RWPE1 (cell line): ENCODE data around the gene SAMD15.

Source experiments
- CTCF ChIA-PET: fragments of 350-600 bp; sonication (Branson Sonifier 250); formaldehyde crosslinking; extraction: SDS; loops from one replicate; lab custom pipeline; 2021; lab: Yijun Ruan, JAX
- POLR2A ChIA-PET: fragments of 400-600 bp; formaldehyde crosslinking; extraction: SDS; loops from one replicate; lab custom pipeline; 2020; ENCODE audit warnings: antibody characterized with exemption; ENCODE audit not compliant: low non-redundant PET; lab: Yijun Ruan, JAX
- DNase-seq: peaks from one replicate; pipeline ENCODE4 v3.0.0; 2012; ENCODE audit warnings: low spot score
- H3K27ac ChIP-seq: fragments of 450-650 bp; 2 replicates; pipeline ENCODE4 v1.5.1; 2017
- CTCF ChIP-seq: fragments of 450-650 bp; conservative IDR thresholded peaks from 2 replicates; pipeline ENCODE4 v1.5.1; 2017; ENCODE audit warnings: low read depth, mild to moderate bottlenecking

Gene SAMD15

DNA sequence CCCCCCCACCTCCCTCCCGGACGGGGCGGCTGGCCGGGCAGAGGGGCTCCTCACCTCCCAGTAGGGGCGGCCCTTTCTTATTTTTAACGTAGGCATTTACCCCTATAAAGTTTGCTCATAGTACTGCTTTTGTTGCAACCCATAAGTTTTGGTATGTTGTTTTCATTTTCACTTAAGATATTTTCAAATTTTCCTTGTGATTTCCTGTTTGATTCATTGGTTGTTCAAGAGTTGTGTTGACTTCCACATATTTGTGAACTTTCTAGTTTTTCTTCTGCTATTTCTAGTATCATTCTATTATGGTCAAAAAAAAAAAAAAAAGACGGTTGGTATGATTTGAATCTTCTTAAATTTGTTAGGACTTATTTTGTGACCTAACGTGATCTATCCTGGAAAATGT is 39.7 kb downstream of the SAMD15 start:
- no peak overlapping the region for H3K27ac ChIP-seq
- CTCF ChIA-PET: no interaction called here
- POLR2A ChIA-PET: no interaction called here
- no peak for DNase-seq
- no peak for TF ChIP-seq CTCF

GRCh38 chr14:77421201-77421600 is 44.0 kb downstream of the SAMD15 start:
- DNase-seq: no peak
- CTCF ChIA-PET: interaction anchor here (0.5 kb wide), 1 partner anchor 16 kb away, joined by 3 read pairs; no protein-coding TSS in a partner anchor
- POLR2A ChIA-PET: no interaction called here
- H3K27ac ChIP-seq: no peak overlapping the region
- TF ChIP-seq CTCF: no peak

DNA sequence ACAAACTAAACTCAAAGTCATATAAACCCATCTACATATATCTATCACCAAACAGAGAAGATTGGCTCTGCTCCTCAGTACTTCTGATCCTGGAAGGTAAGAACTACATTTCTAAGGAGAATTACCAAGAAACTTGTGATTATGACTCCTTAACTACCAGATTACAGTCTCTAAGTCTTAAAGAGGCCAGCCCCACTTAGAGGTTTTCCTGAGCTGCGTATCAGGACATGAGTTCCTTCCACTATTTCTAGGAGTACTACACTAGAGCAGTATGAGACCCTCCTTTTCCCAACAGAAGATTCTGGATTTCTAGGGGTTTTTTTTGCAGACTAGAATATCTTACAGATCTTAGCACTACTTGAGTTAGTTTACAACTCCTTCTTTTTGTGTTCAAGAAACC is 46.2 kb downstream of the SAMD15 start, which contains the start of gene NOXRED1:
NOXRED1 (minus strand) TSS at position 101 of the 400 bp plus-strand sequence. CDS start 634 bp downstream, outside the sequence.
- no peak for DNase-seq
- CTCF ChIA-PET: no interaction called here
- no peak within 1 kb of the TSS for H3K27ac ChIP-seq
- TF ChIP-seq CTCF: no peak
- POLR2A ChIA-PET: no interaction called here

GRCh38 chr14:77424862-77425261 is 47.7 kb downstream of the SAMD15 start:
- DNase-seq: no peak
- TF ChIP-seq CTCF: no peak
- POLR2A ChIA-PET: no interaction called here
- no peak overlapping the region for H3K27ac ChIP-seq
- CTCF ChIA-PET: no interaction called here

GRCh38 chr14:77426396-77426795 is 49.2 kb downstream of the SAMD15 start:
- no peak overlapping the region for H3K27ac ChIP-seq
- CTCF ChIA-PET: no interaction called here
- no peak for TF ChIP-seq CTCF
- no peak for DNase-seq
- POLR2A ChIA-PET: no interaction called here

GRCh38 chr14:77436042-77436441 is 58.9 kb downstream of the SAMD15 start:
- H3K27ac ChIP-seq: no peak overlapping the region
- DNase-seq: no peak
- POLR2A ChIA-PET: no interaction called here
- no peak for TF ChIP-seq CTCF
- CTCF ChIA-PET: no interaction called here

GRCh38 chr14:77438596-77438995 is 61.4 kb downstream of the SAMD15 start:
- no peak for TF ChIP-seq CTCF
- ChIA-PET CTCF (interaction anchor here (0.6 kb wide), 1 partner anchor 41 kb away, joined by 9 read pairs; no protein-coding TSS in a partner anchor), POLR2A (no interaction called here)
- DNase-seq: no peak
- H3K27ac ChIP-seq: no peak overlapping the region
